NCI-H774 (cell line): ENCODE data around the gene GGCT.
"Not testable (repeated sequence)": the region's sequence is repeated elsewhere in the genome, so short reads cannot be mapped to it uniquely, and the experiment has no call there.

Experiments used
- DNase-seq: peaks from one replicate; lab custom pipeline; 2025; lab: John Stamatoyannopoulos, UW

GGCT gene

GRCh38 chr7:30515761-30516160 is 11.1 kb upstream of the GGCT start:
- DNase-seq = no peak

- no peak for DNase-seq
These were observed 10.1 kb upstream of the GGCT start for GRCh38 chr7:30514776-30515175.

GRCh38 chr7:30514177-30514576 is 9.5 kb upstream of the GGCT start:
- no peak for DNase-seq

GRCh38 chr7:30513762-30514161 is 9.1 kb upstream of the GGCT start:
- DNase-seq = no peak

DNA sequence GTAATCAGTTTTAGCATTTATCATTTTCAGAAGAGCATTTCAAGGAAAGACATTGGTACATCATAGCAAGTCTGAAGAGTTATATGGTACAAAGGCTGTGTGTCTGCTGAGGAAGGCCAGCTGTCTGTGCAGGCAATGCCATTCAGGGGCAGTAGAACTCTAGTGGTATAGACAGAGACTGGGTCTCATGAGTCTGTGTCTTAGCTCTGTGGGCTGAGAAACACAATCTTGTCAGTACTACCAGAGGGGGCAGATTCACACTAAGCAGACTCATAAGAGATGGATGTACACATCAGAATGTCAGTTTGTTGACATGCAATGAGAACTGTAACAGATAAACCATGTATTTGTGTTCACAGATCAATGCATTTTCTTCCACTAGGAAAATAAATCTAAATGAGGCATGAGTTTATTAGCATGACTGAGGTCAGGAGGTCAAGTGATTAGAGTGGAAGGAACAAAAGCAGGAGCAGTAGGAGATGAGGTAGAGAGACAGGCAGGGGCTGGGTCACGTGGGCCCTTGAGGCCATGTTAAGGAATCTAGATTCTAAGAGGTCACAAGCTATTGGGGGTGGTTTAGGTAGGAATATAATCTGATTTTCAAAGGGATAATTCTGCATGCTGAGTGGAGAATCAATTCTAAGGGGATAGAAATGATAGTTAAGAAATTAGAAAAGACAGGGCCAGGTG is 7.5 kb upstream of the GGCT start:
- no peak for DNase-seq

- DNase-seq = no peak
These were observed 6.9 kb upstream of the GGCT start for GRCh38 chr7:30511494-30511893.

DNA sequence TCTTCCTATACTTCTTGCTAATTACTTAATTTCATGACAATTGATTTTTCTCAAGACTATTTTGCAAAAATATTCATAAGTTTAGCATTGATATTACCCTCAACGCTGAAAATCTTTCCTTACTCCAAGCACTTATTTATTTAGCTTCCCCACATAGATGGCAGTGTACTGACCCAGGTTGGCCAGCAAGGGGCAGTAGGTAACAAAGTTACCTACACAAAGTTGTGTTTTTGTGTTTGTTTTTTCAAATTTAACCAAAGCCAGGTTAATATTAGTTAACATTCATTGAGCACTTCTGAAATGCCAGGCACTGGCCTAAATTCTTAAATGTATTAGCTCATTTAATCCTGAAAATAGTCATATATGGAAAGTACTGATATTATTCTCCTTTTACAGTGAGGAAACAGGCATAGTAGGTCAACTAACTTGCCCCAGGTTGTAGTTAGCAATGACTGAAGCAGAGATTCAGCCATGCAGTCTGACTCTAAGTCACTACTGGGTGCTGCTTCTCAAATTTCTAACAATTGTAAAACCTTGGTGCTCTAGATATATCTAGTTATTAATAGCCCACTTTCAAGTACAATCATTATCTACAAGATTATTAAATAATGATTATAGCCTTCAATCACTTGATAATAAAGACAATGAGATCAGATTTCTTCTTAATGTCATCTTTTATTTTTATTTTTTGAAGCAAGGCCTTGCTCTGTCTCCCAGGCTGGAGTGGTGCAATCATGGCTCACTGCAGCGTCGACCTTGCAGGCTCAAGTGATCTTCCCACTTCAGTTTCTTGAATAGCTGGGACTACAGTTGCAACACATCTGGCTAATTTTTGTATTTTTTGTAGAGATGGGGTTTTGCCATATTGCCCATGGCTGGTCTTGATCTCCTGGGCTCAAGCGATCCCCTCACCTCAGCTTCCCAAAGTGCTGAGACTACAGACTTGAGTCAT is 5.8 kb upstream of the GGCT start:
- DNase-seq = peak; percentile 6

DNA sequence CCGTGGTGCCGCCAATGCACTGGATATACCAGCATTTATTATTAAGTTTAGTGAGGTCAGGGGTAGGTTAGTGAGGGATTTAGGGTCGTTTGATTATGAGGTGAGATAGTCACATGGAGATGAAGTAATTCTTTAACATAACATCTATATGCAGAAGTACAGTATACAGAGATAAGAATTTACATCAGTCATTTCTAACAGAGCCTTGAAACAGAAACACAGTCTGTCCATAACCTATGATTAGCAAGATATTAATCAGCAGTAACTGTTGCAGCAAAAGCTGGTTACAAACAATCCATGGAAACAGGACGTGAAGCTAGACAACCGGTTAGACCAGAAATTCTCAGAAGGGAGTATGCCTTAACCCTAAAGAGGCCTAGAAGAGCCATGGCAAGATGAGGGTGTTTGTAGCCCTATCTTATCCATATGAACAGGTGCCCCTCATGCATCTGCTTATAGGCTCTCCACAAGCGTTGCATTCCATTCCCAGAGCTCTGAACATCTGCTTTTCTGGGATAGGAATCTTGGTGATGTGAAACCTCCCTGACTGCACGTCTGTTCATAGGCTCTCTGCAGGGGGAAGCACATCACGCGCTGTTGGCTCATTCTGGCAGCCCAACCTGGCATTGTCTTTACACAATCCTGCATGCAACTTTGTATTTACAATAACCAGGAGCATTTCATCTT is 4.7 kb upstream of the GGCT start:
- DNase-seq = not testable (repeated sequence)

GRCh38 chr7:30507346-30507900 is 2.8 kb upstream of the GGCT start:
- not testable (repeated sequence) for DNase-seq

- DNase-seq = no peak
These were observed 607 bp upstream of the GGCT start for GRCh38 chr7:30505174-30505697.

DNA sequence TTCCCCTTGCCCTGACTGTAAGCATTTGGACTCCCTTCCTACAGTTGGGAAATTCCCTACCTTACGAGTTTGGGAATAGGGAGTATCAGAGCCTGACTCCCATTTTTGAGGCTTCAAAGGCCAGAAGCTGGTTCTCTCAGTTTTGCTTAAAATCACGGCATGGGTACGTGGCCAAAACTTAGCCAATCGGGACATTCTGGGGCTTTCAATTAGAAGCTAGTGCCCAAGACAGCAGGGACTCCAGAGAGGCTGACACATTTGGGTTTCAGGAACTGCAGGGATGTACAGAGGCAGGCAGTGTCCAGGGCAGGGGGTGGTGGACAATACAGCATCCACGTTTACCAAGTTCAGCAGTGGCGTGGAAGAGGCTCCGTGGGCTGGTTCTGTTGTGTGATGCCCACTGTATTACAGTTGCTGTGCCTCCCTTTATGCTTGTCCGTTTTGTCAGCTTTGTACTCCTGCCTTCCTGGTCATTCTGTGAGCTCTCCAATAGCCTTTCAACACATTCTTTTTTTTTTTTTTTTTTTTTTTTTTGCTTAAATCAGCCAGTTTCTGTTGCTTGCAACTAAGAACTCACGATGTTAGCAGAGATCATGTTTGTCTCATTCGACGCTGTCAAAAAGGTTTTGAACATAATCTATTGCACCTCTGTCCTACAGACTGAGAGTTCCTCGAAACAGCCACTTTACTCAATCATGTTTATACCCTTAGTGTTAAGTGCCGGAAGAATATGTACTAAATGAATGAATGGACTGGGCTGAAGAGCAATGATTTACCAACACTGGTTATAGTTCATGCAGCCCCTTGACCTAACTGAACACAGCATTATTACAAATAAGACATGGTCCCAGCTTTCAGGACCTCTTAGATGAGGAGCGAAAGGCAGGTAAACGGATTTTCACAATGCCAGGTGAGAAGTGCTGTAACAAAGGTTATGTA is 1.1 kb downstream of the GGCT start:
- DNase-seq = no peak

- no peak for DNase-seq
These were observed 2.0 kb downstream of the GGCT start for GRCh38 chr7:30502470-30503251.

GRCh38 chr7:30501264-30501663 is 3.4 kb downstream of the GGCT start:
- no peak for DNase-seq

GRCh38 chr7:30493228-30493627 is 11.4 kb downstream of the GGCT start:
- DNase-seq = no peak

GRCh38 chr7:30491417-30491816 is 13.2 kb downstream of the GGCT start:
- no peak for DNase-seq

- no peak for DNase-seq
These were observed 17.3 kb downstream of the GGCT start for GRCh38 chr7:30487371-30487770.

GRCh38 chr7:30485667-30486066 is 19.0 kb downstream of the GGCT start:
- DNase-seq = no peak

- not testable (repeated sequence) for DNase-seq
These were observed 23.2 kb downstream of the GGCT start for GRCh38 chr7:30481416-30481815.

DNA sequence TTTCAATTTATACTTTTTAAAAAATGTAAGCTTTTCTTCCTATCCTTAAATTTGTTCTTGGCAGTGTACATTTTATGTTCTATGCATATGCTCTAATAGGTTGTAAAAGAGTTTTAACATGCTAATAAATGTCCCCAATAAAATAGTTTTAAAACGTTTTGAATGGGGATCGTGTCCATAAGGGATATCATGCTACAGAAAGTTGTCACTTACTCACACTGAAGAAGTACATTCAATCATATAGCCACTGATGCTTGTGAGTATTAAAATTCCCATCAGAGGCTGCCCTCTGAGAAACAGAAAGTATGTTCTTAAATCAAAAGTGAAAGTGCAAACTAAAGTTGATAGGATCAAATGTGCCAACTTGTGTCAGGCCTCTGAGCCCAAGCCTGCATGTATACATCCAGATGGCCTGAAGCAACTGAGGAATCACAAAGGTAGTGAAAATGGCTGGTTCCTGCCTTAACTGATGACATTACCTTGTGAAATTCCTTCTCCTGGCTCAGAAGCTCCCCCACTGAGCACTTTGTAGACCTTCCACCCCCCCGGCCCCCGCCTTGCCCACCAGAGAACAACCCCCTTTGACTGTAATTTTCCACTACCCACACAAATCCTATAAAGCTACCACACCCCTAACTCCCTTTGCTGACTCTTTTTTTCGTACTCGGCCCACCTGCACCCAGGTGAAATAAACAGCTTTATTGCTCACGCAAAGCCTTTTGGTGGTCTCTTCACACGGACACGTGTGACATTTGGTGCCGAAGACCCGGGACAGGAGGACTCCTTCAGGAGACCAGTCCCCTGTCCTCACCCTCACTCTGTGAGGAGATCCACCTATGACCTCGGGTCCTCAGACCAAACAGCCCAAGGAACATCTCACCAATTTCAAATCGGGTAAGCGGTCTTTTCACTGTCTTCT is 25.2 kb downstream of the GGCT start:
- DNase-seq = no peak
